HG03565 (cell line): ENCODE data around the gene VRK1.
"Not testable (repeated sequence)": the region's sequence is repeated elsewhere in the genome, so short reads cannot be mapped to it uniquely, and the experiment has no call there.

Source experiments
- ATAC-seq: cut with Tn5 transposase; IDR thresholded peaks from one replicate; pipeline ENCODE4 v1.9.1; 2021; ENCODE audit warnings: mild to moderate bottlenecking, moderate library complexity; ENCODE audit not compliant: unreplicated experiment

Gene VRK1, protein sequence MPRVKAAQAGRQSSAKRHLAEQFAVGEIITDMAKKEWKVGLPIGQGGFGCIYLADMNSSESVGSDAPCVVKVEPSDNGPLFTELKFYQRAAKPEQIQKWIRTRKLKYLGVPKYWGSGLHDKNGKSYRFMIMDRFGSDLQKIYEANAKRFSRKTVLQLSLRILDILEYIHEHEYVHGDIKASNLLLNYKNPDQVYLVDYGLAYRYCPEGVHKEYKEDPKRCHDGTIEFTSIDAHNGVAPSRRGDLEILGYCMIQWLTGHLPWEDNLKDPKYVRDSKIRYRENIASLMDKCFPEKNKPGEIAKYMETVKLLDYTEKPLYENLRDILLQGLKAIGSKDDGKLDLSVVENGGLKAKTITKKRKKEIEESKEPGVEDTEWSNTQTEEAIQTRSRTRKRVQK

DNA sequence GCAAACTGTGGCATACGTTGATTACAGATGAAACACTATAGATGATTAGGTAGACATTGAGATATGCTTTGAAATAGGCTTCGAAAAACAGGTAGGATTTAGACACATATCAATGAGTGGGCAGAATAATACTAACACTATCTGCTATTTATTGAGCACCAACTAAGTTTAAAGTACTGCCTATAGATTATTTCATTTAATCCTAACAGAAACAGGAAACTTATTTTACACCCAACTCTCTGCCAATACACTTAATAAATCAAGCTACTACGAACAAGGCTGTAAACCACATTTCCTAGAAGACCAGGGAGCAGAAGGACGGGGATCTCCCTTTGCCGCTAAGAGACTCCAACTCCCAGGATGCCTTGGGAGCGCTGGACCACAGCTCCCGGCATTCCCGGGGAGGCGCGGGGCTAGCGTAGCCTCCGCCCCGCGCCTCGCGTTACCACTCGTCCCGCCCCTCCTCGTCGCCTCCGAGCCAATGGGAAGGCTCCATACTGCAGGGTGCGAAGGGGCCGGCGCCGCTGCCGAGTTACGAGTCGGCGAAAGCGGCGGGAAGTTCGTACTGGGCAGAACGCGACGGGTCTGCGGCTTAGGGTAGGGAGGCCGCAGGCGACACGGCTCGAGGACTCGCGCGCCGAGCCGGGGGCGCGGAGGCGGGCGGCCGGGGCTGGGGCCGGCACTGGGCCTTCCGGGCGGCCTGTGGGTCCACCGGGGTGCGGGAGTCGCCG, at the start of gene VRK1:
Gene VRK1 (plus strand): TSS at position 532 of the 731 bp plus-strand sequence. CDS start 36,090 bp downstream, outside the sequence.
- peak; percentile 94 for ATAC-seq

DNA sequence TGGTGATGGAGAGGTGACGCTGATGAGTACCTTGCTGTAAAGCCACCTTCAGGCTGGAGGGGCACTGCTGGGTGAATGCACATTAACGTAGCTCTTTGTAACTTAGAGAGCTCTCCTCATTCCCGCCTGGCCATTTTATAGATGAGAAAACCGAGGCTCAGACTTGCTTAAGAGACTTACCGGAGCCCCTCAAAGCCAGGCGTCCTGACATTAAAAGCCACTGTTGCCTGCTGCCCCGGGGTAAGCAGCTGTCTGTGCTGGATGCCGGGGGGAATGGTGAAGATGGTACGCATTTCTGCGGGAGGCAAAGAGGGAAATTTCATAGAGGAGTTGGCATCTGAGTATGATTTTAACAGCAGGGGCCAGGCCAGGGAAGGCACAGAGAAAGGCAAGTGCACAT, 49.6 kb upstream of the VRK1 start:
- no peak for ATAC-seq

DNA sequence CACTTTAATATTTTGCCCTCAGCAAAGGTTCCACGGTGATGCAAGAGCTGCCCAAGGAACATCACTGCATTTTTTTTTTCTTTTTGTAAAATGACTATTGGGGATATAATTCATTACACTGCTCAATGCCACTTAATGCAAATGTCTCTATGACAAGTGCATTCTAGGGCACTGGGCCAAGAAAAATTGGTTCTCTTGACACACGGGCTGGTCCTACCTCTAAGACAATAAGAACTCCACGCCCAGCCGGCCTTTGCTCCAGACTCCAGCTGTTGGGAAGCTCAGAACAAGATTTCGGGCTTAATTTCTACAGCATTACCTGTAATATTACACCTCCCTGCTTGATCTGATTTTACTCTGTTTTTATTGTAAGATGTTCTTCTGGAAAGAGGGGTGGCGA, 48.8 kb upstream of the VRK1 start:
- no peak for ATAC-seq

DNA sequence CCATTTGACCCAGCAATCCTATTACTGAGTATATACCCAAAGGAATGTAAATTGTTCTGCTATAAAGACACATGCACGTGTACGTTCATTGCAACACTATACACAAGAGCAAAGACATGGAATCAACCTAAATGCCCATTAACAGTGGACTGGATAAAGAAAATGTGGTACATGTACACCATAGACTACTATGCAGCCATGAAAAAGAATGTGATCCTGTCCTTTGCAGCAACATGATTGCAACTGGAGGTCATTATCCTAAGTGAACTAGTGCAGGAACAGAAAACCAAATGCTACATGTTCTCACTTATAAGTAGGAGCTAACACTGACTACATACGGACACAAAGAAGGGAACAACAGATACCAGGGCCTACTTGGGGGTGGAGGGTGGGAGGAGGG, 45.7 kb upstream of the VRK1 start:
- no peak for ATAC-seq

DNA sequence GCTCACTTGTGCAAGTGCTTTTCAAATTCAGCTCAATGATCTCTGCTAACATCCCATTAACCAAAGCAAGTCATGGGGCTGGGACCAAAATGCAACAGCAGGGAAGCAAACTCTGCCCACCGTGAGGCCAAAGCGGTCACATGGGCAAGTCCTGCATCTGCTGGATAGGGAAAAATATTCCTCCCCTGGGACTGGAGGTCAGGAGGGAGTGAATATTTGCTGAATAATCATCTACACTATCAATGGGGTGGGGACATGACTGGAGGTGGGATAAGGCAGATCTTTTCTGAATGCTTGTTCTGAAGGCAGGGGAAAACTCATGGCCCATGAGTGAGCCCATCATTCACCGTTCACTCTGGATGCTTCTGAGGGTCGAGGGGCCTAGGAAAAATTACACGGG, 45.1 kb upstream of the VRK1 start:
- ATAC-seq, result no peak

DNA sequence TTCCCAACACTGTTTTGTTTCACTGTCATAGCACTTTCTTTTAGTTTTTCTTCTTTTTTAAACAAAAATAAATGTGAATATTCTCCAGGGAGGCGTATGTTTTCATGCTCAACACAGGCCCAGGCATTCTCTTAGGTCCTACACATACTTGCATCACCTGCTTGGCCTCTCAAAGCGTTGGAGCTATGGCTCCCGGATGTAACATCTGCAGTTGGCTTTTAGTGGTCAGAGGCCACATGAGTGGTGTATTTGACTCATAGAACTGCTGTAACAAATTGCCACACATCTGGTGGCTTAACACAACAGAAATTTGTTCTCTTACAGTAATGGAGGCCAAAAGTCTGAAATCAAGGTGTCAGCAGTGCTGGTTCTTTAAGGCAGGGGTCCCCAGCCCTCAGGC, 44.6 kb upstream of the VRK1 start:
- ATAC-seq, result no peak

DNA sequence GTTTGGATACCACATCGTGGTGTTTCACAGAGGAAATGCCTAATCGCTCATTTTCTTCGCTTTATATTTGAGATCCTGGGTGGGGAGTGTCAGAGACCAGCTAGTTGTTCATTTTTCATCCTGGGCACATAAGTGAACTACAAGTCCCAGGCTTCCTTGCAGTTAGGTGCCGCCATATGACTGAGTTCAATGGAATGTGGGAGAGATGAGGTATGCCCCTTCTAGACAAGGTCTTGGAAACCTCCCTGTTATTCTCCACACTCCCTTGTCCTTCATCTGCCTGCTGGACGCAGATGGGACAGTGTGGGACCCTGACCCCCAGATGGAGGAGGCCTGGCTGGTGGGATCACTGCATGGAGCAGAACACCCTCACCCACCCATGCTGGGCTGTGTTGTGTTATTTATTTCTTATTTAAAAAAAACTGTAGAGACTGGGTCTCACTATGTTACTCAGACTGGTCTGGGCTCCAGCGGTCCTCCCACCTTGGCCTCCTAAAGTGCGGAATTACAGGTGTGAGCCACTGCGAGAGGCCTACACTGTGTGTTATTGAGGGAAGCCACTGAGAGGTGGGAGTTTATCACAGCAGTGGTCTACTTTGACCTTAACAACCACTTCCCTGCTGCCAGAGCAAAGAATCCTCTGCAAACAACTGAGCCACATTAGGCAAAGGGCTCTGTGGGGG, 42.9 kb upstream of the VRK1 start:
- ATAC-seq, result no peak

DNA sequence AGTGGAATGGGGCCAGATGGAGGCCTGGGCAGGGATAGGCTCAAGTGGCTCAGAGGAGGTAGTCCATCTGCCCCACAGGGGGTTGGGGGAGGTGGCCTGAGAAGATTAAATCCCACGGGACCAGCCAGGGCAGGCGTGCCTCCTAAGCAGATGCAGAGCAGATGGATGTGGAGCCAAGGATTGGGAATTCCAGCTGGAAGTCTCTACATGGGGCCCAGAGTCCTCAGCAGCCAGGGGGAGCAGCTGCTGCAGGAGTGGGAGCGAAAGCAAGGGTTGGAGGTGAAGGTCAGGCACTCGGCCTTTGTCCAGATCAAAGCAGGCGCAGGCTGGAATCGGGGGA, 42.4 kb upstream of the VRK1 start:
- no peak for ATAC-seq

DNA sequence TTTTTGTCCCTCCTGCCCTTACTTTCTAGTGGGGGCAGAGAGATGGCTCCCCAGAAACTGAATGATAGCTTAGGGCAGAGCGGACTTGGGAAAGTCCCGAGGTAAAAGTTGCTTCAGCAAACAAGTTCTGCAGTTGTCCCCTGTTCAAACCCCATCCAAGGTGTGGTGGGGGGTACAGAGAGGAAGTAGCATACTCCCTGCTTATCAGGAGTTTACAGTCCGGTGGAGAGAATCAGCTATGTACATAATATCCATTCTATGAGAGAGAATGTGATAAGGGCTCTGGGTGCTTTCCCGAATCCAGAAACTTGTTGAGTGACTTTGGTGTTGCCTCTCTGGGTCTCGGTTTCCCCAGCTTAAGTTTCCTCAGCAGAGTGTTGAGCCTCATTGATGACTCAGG, 40.4 kb upstream of the VRK1 start:
- ATAC-seq, result no peak

DNA sequence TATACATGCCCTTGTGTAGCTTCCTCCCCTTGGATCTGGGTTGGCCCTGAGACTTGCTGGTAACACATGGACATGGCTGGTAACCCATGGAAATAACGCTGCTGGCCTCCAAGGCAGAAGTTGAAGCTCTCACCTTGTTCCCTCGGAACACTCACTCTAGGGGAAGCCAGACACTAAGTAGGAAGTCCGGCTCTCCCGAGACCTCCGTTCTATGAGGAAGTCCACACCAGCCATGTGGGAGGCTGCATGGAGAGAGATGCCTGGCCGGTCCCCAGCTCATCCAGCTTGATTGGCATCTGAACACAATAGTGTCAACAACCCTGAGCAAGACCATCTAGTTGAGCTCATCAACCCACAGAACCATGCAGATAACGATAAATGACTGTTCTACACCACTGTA, 39.7 kb upstream of the VRK1 start:
- ATAC-seq, result no peak

DNA sequence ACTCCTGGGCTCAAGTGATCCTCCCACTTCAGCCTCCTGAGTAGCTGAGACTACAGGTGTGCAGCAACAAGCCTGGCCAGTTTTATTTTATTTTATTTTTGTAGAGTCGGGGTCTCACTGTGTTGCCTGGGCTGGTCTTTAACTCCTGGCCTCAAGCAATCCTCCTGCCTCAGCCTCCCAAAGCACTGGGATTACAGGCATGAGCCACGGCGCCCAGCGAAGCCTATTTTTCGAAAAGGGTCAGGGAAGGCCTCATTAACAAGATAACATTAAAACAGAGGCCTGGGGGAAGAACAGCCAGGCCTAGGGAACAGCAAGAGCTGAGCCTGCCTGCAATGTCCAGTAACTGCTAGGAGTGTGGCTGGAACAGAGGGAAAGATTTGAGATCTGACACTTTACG, 36.1 kb upstream of the VRK1 start:
- no peak for ATAC-seq

DNA sequence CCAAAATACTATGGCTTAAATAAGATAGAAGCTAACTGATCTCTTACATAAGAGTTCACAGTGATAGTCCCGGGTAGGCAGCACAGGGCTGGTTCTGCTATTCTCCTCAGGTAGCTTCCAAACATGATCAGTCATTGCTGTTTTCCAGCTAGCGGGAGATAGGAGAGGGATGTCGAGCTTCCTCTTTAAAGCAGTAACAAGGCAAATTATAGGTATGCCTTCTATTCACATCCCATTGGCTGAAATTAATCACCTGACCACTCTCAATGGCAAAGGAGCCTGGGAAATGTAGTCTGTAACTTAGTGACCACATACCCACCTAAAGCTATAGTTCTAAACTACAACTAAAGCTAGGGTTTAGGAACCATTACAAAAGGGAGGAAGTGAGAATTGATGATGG, 34.5 kb upstream of the VRK1 start:
- ATAC-seq, result peak; percentile 100

DNA sequence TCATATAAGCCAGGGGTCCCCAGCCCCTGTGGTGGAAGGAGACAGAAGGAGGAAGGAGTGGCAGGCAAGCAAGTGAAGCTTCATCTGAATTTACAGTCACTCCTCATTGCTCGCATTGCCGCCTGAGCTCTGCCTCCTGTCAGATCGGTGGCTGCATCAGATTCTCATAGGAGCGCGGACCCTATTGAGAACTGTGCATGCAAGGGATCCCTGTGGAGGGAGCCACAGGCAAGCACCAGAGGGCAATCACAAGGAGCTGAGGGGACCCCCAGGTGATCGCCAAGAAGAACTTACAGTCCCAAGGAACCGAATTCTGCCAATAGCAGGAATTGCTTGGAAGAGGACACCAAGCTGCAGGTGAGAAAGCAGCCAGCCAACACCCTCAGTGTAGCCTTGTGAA, 33.2 kb upstream of the VRK1 start:
- no peak for ATAC-seq

DNA sequence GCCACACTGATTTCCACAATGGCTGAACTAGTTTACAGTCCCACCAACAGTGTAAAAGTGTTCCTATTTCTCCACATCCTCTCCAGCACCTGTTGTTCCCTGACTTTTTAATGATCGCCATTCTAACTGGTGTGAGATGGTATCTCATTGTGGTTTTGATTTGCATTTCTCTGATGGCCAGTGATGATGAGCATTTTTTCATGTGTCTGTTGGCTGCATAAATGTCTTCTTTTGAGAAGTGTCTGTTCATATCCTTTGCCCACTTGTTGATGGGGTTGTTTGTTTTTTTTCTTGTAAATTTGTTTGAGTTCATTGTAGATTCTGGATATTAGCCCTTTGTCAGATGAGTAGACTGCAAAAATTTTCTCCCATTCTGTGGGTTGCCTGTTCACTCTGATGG, 32.0 kb upstream of the VRK1 start:
- not testable (repeated sequence) for ATAC-seq

DNA sequence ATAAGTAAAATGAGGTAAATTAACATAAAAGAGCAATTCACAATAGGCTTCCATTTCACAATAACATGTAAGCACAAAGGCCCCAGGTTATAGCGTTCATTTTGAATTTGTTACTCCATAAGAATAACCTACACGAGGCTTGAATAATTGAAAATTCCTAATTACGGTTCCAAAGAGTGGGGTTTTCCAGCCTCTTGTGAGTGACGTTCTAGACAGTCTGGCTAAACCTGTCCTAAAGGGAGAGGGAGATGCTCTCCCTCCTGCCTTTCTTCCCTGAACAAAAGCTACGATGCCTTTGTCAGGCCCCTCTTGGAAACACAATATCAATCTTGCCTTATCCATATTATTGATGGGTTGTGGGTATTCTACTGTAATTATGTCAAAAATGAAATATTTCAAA, 24.3 kb upstream of the VRK1 start:
- ATAC-seq, result no peak

DNA sequence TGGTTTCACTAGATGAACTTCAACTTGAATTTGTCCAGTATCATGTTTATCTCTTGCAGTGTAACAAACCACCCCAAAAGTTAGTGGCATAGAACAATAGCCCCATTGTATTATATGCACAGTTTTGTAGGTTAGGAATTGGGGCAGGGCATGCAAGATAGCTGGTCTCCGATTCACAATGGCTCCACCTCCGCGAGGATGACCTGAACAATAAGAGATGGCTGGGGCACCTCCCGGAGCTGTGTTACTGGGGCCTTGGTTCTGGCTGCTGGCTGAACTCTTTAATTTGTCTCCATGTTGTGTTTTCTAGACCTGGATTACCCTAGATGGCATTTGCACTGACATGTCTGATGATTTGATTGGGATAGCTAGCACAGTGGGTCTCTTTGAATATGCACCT, 20.4 kb upstream of the VRK1 start:
- ATAC-seq, result no peak

DNA sequence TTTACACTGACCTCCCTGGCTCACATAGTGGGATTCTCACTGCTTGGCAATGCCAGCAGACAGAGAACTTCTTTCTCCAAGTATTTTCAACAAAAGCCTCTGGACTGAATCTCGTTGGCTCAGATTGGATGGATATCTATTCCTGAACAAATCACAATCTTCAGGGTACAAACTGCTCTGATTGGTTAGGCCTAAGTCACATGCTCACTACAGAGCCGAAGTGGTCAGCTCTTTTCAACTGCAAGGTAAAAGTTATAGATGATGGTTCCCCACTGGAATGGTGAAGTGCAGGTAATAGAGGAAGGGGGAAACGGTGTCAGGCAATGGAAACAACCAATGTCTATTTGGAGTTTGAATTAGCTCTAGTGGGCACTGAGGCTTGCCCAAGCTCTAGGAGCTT, 16.7 kb upstream of the VRK1 start:
- no peak for ATAC-seq

DNA sequence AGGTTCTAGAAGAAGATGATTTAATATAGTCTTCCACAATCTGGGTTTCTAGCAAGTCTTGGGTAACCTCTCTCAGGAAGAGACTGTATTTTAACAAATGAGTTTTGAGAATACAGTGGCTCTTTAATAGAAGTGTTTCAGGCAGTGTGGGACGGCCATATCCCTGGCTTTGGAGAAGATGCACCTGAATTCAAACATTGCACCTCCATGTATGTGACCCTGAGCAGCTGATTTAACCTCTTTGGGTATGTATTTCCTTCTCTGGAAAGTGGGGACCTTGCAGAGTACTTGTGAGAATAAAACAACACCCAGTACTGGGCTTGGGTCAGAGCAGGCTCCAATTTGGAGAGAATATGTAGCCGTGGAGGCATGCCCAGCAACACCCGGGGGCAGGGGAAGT, 15.8 kb upstream of the VRK1 start:
- no peak for ATAC-seq

DNA sequence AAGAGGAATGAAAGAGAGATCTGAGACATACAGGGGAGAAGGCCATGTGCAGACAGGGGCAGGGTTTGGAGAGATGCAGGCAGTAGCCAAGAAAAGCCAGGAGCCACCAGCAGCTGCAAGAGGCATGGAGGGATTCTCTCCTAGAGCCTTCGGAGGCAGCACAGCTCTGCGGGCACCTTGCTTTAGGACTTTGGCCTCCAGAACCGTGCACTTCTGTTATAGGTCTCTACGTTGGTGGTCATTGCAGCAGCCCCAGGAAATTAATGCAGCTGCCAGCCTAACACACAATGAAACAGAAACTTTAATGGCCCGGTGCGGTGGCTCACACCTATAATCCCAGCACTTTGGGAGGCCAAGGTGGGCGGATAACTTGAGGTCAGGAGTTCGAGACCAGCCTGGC, 14.7 kb upstream of the VRK1 start:
- no peak for ATAC-seq

DNA sequence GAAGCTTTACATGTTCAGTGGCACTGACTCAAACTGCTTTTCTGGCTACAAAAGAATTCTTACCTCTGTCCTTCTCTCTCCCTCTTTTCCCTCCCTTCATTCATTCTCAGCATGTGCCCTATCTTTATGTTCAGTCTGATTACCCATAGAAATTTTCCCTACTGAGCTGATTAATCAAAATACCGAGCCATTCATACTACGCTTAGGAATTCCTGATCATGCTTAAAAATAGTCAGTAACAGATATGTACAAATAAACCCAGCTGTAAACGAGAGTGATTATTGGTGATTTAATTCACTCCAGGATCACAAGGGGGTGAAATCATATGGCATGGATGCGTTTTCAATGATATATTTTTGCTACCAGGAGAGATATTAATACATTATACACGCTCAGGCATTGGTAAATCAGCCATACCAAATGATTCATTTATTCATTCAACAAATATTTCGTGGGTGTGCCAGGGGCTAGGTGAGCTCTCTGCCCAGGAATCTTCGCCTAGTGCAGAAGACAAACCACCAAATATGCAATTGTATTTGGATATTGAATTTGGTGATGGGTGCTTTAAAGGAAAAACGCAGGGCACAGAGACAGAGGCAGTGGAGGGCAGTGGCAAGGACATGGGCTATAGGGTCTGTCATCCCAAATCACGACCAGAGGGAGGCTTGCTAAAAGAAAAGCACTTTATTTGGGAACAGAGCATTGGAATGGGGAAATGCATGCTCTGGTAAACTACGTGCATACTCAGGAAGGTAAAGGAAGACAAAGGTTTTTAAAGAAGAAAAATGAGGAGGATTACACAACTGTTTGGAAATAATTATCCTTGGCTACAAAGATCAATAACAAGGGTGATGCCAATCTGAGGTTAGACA, 13.9 kb upstream of the VRK1 start:
- no peak for ATAC-seq

DNA sequence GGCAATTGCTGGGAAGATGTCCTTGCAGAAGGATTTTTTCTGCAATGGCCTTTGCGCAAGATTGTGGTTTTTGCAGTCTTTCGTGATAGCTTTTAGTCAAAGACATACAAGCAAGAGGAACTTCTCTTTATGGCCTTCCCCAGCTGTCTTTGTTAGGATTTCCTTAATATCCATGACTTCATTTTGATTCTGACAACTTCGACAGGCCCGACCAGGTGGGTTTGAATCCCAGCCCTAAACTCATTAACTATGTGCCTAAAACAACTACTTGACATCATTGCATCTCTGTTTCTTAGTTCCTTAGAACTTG, 13.3 kb upstream of the VRK1 start:
- no peak for ATAC-seq
